Ramos (cell line): Measurements from ENCODE around the gene CDRT15L2.
"Not testable (repeated sequence)": the region's sequence is repeated elsewhere in the genome, so short reads cannot be mapped to it uniquely, and the experiment has no call there.

Experiments
- in situ Hi-C: fragments of 300-500 bp; cut with MboI; formaldehyde crosslinking; loops from one replicate; pipeline ENCODE4 v1.14.3; 2022; ENCODE audit warnings: low sequenced_read_pairs; ENCODE audit not compliant: unreplicated experiment

Gene CDRT15L2

GRCh38 chr17:20579424-20579823 lies at the start of gene CDRT15L2:
Gene CDRT15L2, plus strand, starts transcription at chr17:20579724. Its CDS starts 20 bp downstream, at chr17:20579744.
- in situ Hi-C loops, result not testable (repeated sequence)

GRCh38 chr17:20530104-20530503 lies 49.4 kb upstream of the CDRT15L2 start:
- in situ Hi-C loops, result not testable (repeated sequence)

- in situ Hi-C loops, result not testable (repeated sequence)
These were observed 46.9 kb upstream of the CDRT15L2 start for GRCh38 chr17:20532544-20533090.

- in situ Hi-C loops, result not testable (repeated sequence)
These were observed 46.3 kb upstream of the CDRT15L2 start for GRCh38 chr17:20533206-20533605.

GRCh38 chr17:20534711-20535550 lies 44.6 kb upstream of the CDRT15L2 start:
- in situ Hi-C loops, result not testable (repeated sequence)

GRCh38 chr17:20540414-20540813 lies 39.1 kb upstream of the CDRT15L2 start:
- in situ Hi-C loops, result not testable (repeated sequence)

GRCh38 chr17:20540865-20541264 lies 38.7 kb upstream of the CDRT15L2 start:
- in situ Hi-C loops, result not testable (repeated sequence)

GRCh38 chr17:20541853-20542546 lies 37.5 kb upstream of the CDRT15L2 start:
- in situ Hi-C loops, result not testable (repeated sequence)

- in situ Hi-C loops, result not testable (repeated sequence)
These were observed 31.6 kb upstream of the CDRT15L2 start for GRCh38 chr17:20547923-20548322.

GRCh38 chr17:20552920-20553319 lies 26.6 kb upstream of the CDRT15L2 start:
- in situ Hi-C loops, result not testable (repeated sequence)

GRCh38 chr17:20554728-20555127 lies 24.8 kb upstream of the CDRT15L2 start:
- in situ Hi-C loops, result not testable (repeated sequence)

- in situ Hi-C loops, result not testable (repeated sequence)
These were observed 24.2 kb upstream of the CDRT15L2 start for GRCh38 chr17:20555135-20556010.

- in situ Hi-C loops, result not testable (repeated sequence)
These were observed 21.4 kb upstream of the CDRT15L2 start for GRCh38 chr17:20558096-20558495.

- in situ Hi-C loops, result not testable (repeated sequence)
These were observed 20.5 kb upstream of the CDRT15L2 start for GRCh38 chr17:20559018-20559417.

GRCh38 chr17:20562587-20562986 lies 16.9 kb upstream of the CDRT15L2 start:
- in situ Hi-C loops, result no loop called here

GRCh38 chr17:20565245-20565644 lies 14.3 kb upstream of the CDRT15L2 start:
- in situ Hi-C loops, result not testable (repeated sequence)

GRCh38 chr17:20565711-20566110 lies 13.8 kb upstream of the CDRT15L2 start:
- in situ Hi-C loops, result no loop called here

- in situ Hi-C loops, result not testable (repeated sequence)
These were observed 12.8 kb upstream of the CDRT15L2 start for GRCh38 chr17:20566736-20567135.

GRCh38 chr17:20567421-20567820 lies 12.1 kb upstream of the CDRT15L2 start:
- in situ Hi-C loops, result not testable (repeated sequence)

GRCh38 chr17:20568604-20569003 lies 10.9 kb upstream of the CDRT15L2 start:
- in situ Hi-C loops, result not testable (repeated sequence)
